NCI-H69 (cell line): ENCODE measurements around the gene SFXN5.
"Not testable (repeated sequence)": the region's sequence is repeated elsewhere in the genome, so short reads cannot be mapped to it uniquely, and the experiment has no call there.

Experiments used
- DNase-seq: peaks from one replicate; lab custom pipeline; 2025; lab: John Stamatoyannopoulos, UW

The SFXN5 gene

GRCh38 chr2:73100956-73101355, 29.4 kb upstream of the SFXN5 start:
- DNase-seq: no peak

GRCh38 chr2:73099486-73099885, 28.0 kb upstream of the SFXN5 start:
- no peak for DNase-seq

- no peak for DNase-seq
Measured at GRCh38 chr2:73095910-73096309, 24.4 kb upstream of the SFXN5 start.

- not testable (repeated sequence) for DNase-seq
Measured at GRCh38 chr2:73093601-73094218, 22.2 kb upstream of the SFXN5 start.

GRCh38 chr2:73092146-73092783, 20.8 kb upstream of the SFXN5 start:
- DNase-seq: no peak

- DNase-seq: no peak
Measured at GRCh38 chr2:73091696-73092095, 20.2 kb upstream of the SFXN5 start.

- no peak for DNase-seq
Measured at GRCh38 chr2:73091164-73091563, 19.7 kb upstream of the SFXN5 start.

- no peak for DNase-seq
Measured at GRCh38 chr2:73089270-73090030, 17.9 kb upstream of the SFXN5 start.

GRCh38 chr2:73088703-73089102, 17.2 kb upstream of the SFXN5 start:
- DNase-seq: no peak

GRCh38 chr2:73088211-73088610, 16.7 kb upstream of the SFXN5 start:
- no peak for DNase-seq

GRCh38 chr2:73087311-73087710, 15.8 kb upstream of the SFXN5 start:
- DNase-seq: no peak

GRCh38 chr2:73085691-73086090, 14.2 kb upstream of the SFXN5 start:
- DNase-seq: peak; percentile 67

- no peak for DNase-seq
Measured at GRCh38 chr2:73084971-73085370, 13.5 kb upstream of the SFXN5 start.

GRCh38 chr2:73083886-73084800, 12.6 kb upstream of the SFXN5 start:
- peak; percentile 18 for DNase-seq

GRCh38 chr2:73082523-73083410, 11.3 kb upstream of the SFXN5 start:
- no peak for DNase-seq

- peak; percentile 7 for DNase-seq
Measured at GRCh38 chr2:73081181-73081671, 9.7 kb upstream of the SFXN5 start.

GRCh38 chr2:73080321-73081131, 9.0 kb upstream of the SFXN5 start:
- DNase-seq: peak; percentile 12

GRCh38 chr2:73079636-73080035, 8.1 kb upstream of the SFXN5 start:
- no peak for DNase-seq

- no peak for DNase-seq
Measured at GRCh38 chr2:73078457-73079411, 7.2 kb upstream of the SFXN5 start.
